ENCODE results near the gene TLCD2. TPM values are rescaled to one million over a fixed set of nuclear protein-coding genes. Genes with fewer than 3 reads are reported as not detected.

The TLCD2 gene
- total and polyA plus RNA-seq, 9 of the 15 experiments (the other 6 are each of a cell fraction or from before 2014, with no cell fraction given): 0.10 to 0.89 (median 0.58) TPM

DNA sequence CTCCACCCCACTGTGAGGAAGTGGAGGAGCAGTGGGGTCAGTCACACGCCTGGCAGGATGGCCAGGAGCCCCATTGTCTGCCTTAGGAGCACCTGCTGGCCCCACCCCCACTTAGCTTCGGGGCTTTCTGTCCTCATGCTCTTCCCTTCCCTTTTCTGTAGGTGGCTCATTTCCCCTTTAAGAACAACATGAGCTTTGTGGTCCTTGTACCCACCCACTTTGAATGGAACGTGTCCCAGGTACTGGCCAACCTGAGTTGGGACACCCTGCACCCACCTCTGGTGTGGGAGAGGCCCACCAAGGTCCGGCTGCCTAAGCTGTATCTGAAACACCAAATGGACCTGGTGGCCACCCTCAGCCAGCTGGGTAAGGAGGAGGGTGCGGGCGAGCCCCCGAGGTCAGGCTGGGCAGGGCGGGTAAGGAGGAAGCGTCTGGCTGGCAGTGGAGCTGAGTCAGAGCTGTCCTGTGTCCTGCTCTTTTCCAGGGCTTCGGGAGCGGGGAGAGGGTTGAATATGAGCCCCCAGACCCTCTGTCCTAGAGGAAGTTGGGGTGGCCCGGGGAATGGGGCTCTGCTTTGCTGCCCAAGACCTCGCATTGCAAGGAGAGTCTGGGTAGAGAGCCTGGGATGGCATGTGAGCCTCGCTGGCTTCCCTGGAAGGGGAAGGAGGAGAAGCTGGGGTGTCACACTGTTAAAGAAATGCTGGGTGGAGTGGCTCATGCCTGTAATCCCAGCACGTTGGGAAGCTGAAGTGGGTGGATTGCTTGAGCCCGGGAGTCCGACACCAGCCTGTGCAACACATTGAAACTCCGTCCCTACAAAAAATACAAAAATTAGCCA lies 42.5 kb upstream of the TLCD2 start:
- H3K4me3 ChIP-seq: no peak overlapping the region
- no peaks in the 10 kb centered on the region for H3K9me3 ChIP-seq (replicated peaks; ENCODE audit: control insufficient read depth, insufficient read depth, low read depth, low read length)
- WGBS (ENCODE audit: insufficient coverage, low coverage, missing lambda C conversion rate): 54% methylated on average over 13 of the region's 18 CpGs
- no peak for FAIRE-seq
- ATAC-seq: peak; percentile 24; the same call in 2 of the 3 replicates
- no peaks in the 10 kb centered on the region for H3K79me2 ChIP-seq (ENCODE audit: control insufficient read depth, insufficient read depth, low read length)
- H4K20me1 ChIP-seq (replicated peaks; ENCODE audit: control insufficient read depth, insufficient read depth, low read length): no peaks in the 10 kb centered on the region
- intact Hi-C loops (cut with micrococcal nuclease) (no loop called here), in situ Hi-C loops (cut with MboI) (no loop called here)
- POLR2A ChIA-PET: interaction anchor here (0.6 to 1.8 kb wide), 5 partner anchors 9 to 699 kb away, joined by 3 to 10 read pairs (median 4); partner anchors contain the start of genes SERPINF1 and SERPINF2
- no TSS peak for BruUV-seq (replicated peaks)
- CTCF ChIA-PET (ENCODE audit: low intra/inter-chr PET ratio): no interaction called here
- no peaks in the 10 kb centered on the region for H3K9me1 ChIP-seq (ENCODE audit: control insufficient read depth, insufficient read depth, low read length)
- no peaks in the 10 kb centered on the region for H3K27me3 ChIP-seq (ENCODE audit: control insufficient read depth in 2 of 2, insufficient read depth in 2 of 2, low read length in 2 of 2)
- H2AFZ ChIP-seq (ENCODE audit: low read depth, low read length): no peak overlapping the region
- peaks cover 8 to 38% of the 10 kb centered on the region in 2 experiments; a peak in 4 of 5 replicates for H3K4me1 ChIP-seq (replicated peaks in 1 of 2; ENCODE audit: control insufficient read depth in 2 of 2, insufficient read depth in 2 of 2, low read length in 2 of 2)
- TF ChIP-seq SNIP1 (IDR thresholded peaks at IDR 0.05; ENCODE audit: low read depth) (peak; percentile 51; the same call in 1 of the 2 replicates), FOXJ3 (CRISPR knock-in tag; IDR thresholded peaks at IDR 0.05) (no peak), MYC (IDR thresholded peaks at IDR 0.05; ENCODE audit: low read depth, low read length) (no peak), MYC (CRISPR knock-in tag; IDR thresholded peaks at IDR 0.05; ENCODE audit: borderline replicate concordance, low read depth) (no peak), GATA2 (CRISPR knock-in tag; IDR thresholded peaks at IDR 0.05) (no peak)
- TF ChIP-seq, protein P1, sequence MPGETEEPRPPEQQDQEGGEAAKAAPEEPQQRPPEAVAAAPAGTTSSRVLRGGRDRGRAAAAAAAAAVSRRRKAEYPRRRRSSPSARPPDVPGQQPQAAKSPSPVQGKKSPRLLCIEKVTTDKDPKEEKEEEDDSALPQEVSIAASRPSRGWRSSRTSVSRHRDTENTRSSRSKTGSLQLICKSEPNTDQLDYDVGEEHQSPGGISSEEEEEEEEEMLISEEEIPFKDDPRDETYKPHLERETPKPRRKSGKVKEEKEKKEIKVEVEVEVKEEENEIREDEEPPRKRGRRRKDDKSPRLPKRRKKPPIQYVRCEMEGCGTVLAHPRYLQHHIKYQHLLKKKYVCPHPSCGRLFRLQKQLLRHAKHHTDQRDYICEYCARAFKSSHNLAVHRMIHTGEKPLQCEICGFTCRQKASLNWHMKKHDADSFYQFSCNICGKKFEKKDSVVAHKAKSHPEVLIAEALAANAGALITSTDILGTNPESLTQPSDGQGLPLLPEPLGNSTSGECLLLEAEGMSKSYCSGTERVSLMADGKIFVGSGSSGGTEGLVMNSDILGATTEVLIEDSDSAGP (CRISPR knock-in tag; IDR thresholded peaks at IDR 0.05): 0 out of 2 replicates have a peak, but pooled peaks have one; percentile 35
- TF ChIP-seq, protein P2, sequence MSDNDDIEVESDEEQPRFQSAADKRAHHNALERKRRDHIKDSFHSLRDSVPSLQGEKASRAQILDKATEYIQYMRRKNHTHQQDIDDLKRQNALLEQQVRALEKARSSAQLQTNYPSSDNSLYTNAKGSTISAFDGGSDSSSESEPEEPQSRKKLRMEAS (CRISPR knock-in tag; IDR thresholded peaks at IDR 0.05): peak; percentile 62
- TF ChIP-seq, protein P3, sequence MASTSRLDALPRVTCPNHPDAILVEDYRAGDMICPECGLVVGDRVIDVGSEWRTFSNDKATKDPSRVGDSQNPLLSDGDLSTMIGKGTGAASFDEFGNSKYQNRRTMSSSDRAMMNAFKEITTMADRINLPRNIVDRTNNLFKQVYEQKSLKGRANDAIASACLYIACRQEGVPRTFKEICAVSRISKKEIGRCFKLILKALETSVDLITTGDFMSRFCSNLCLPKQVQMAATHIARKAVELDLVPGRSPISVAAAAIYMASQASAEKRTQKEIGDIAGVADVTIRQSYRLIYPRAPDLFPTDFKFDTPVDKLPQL (IDR thresholded peaks at IDR 0.05; ENCODE audit: extremely low read depth, insufficient read length): no peak
- no peaks in the 10 kb centered on the region for H3K36me3 ChIP-seq (ENCODE audit: control insufficient read depth, insufficient read depth, low read length)
- H3K4me2 ChIP-seq (ENCODE audit: insufficient read depth, low read length): no peak overlapping the region
- DNase-seq (ENCODE audit: extremely low read depth in 1 of 4, low spot score in 3 of 4): peak in 1 of 4 experiments; percentile 18
- H3K9ac ChIP-seq (ENCODE audit: insufficient read depth in 1 of 2, low read depth in 2 of 2, low read length in 2 of 2): peak overlapping the region in 1 of 2 experiments; percentile 66; a peak in 1 of 4 replicates
- no peak overlapping the region for H3K27ac ChIP-seq (ENCODE audit: extremely low read depth, low read depth, low read length)
